Neural progenitor cell (in vitro differentiated cells): ENCODE measurements around the gene CARD11. TPM values are rescaled to one million over a fixed set of nuclear protein-coding genes. Genes with fewer than 3 reads are reported as not detected.

Source experiments
- DNase-seq: peaks from one replicate; pipeline ENCODE4 v3.0.0-alpha.2; 2016; ENCODE audit warnings: low spot score
- H2AFZ ChIP-seq: fragments of 200-600 bp; sonication (generic); replicated peaks from 2 replicates; pipeline ENCODE4 v1.6.1; 2016; ENCODE audit warnings: antibody characterized with exemption
- H3F3A ChIP-seq: fragments of 200-600 bp; sonication (generic); 2 replicates; pipeline ENCODE4 v1.6.1; 2016; ENCODE audit warnings: antibody characterized with exemption, low read depth
- H3K27ac ChIP-seq: fragments of 200-600 bp; sonication (generic); 2 replicates; pipeline ENCODE4 v1.5.1; 2016; ENCODE audit warnings: mild to moderate bottlenecking
- H3K27me3 ChIP-seq: fragments of 200-600 bp; sonication (generic); 2 replicates; pipeline ENCODE4 v1.6.1; 2016; ENCODE audit warnings: mild to moderate bottlenecking, moderate library complexity
- H3K36me3 ChIP-seq: fragments of 200-600 bp; sonication (generic); 2 replicates; pipeline ENCODE4 v1.5.1; 2016
- H3K4me1 ChIP-seq: fragments of 200-600 bp; sonication (generic); 2 replicates; pipeline ENCODE4 v1.6.1; 2016; ENCODE audit warnings: mixed run types
- H3K4me2 ChIP-seq: fragments of 200-600 bp; sonication (generic); 2 replicates; pipeline ENCODE4 v1.6.1; 2016
- H3K4me3 ChIP-seq: fragments of 200-600 bp; sonication (generic); 2 replicates; pipeline ENCODE4 v1.5.1; 2016
- H3K79me2 ChIP-seq: fragments of 200-600 bp; sonication (generic); 2 replicates; pipeline ENCODE4 v1.6.1; 2016; ENCODE audit warnings: low read depth
- H3K9ac ChIP-seq: fragments of 200-600 bp; sonication (generic); 2 replicates; pipeline ENCODE4 v1.6.1; 2016
- H3K9me3 ChIP-seq: fragments of 200-600 bp; sonication (generic); 2 replicates; pipeline ENCODE4 v1.5.1; 2016; ENCODE audit warnings: low read depth
- H4K20me1 ChIP-seq: fragments of 200-600 bp; sonication (generic); 2 replicates; pipeline ENCODE4 v1.6.1; 2016; ENCODE audit warnings: low read depth
- H3K27ac Mint-ChIP-seq: 3 replicates; pipeline ENCODE4 v1.8.0; 2021; ENCODE audit warnings: mixed read lengths
- H3K27me3 Mint-ChIP-seq: 2 replicates; pipeline ENCODE4 v1.8.0; 2022; ENCODE audit warnings: low read depth, mild to moderate bottlenecking, inconsistent platforms, moderate library complexity, mixed read lengths; ENCODE audit not compliant: insufficient read depth
- H3K36me3 Mint-ChIP-seq: 3 replicates; pipeline ENCODE4 v1.8.0; 2021; ENCODE audit warnings: mixed read lengths
- H3K4me1 Mint-ChIP-seq: 3 replicates; pipeline ENCODE4 v1.8.0; 2021; ENCODE audit warnings: mixed read lengths
- H3K4me3 Mint-ChIP-seq: 3 replicates; pipeline ENCODE4 v1.8.0; 2021; ENCODE audit warnings: mild to moderate bottlenecking, moderate library complexity, mixed read lengths
- H3K9me3 Mint-ChIP-seq: 3 replicates; pipeline ENCODE4 v1.8.0; 2020; ENCODE audit warnings: mixed read lengths
- EZH2 ChIP-seq: fragments of 200-600 bp; sonication (generic); IDR thresholded peaks from 2 replicates; pipeline ENCODE4 v1.6.1; 2017; ENCODE audit warnings: antibody characterized with exemption, mild to moderate bottlenecking, moderate library complexity
- EZH2phosphoT487 ChIP-seq: fragments of 200-600 bp; sonication (generic); IDR thresholded peaks from 2 replicates; pipeline ENCODE4 v1.6.1; 2017; ENCODE audit warnings: antibody characterized with exemption
- total RNA-seq: library from RNA; depleted of rRNA; stranded (reverse); fragments of >200 nt; gene quantifications from 2 replicates; pipeline ENCODE4 v1.2.3, GENCODE V29; 2015; ENCODE audit warnings: low replicate concordance
- TF ChIP-seq, protein P1 (sequence below): fragments of 200-600 bp; sonication (generic); IDR thresholded peaks from 2 replicates; pipeline ENCODE4 v1.5.1; 2017; ENCODE audit warnings: antibody characterized with exemption, mild to moderate bottlenecking

CARD11 gene
- total RNA-seq, 1 donor from 2014 or later = 0.75 TPM

DNA sequence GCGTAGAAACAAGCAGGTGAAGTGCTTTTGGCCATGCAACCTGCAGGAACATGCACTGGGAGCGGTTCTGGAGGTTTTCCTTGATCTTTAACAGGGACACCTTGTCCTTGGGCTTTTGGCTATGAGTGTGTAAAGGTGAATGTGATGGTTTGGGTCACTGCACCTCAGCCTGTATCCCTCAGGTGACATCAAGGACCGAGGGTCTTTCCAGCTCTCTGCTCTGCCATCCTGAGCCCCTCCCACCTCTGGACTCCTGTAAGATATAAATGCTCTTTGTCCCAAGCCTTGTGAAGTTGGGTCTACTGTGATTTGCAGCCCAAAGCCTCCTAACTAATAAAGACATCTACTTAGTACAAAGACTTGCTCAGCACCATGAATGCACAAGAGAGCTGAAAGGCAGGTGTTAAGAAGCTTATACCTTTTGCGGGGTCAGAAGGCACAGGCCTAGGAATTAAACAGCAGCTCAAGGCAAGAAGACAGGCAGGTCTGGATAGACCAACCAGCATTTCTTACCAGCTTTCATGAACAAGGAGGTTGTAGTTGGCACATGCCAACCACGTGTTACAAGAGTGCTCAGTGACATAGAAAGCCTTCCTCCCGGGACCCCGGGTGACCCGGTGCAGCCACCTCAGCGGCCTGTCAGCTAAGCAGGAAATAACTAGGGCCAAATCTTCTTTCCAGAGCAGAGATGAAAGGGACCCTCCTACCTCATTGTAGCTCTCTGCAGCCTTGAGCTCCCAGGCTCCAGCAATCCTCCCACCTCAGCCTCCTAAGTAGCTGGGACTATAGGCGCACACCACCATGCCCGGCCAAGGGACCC lies 89.9 kb downstream of the CARD11 start:
- peaks cover 5% of the 10 kb centered on the region for H3K4me1 Mint-ChIP-seq
- H4K20me1 ChIP-seq = no peaks in the 10 kb centered on the region
- H3K27ac Mint-ChIP-seq = no peak overlapping the region
- no peaks in the 10 kb centered on the region for H3K79me2 ChIP-seq
- H3K36me3 ChIP-seq = no peaks in the 10 kb centered on the region
- no peak overlapping the region for H3K9ac ChIP-seq
- peaks cover 5% of the 10 kb centered on the region for H3K27me3 Mint-ChIP-seq
- peak; percentile 32 for DNase-seq
- H3K9me3 Mint-ChIP-seq = peaks cover 18% of the 10 kb centered on the region
- no peak overlapping the region for H3K27ac ChIP-seq
- peaks cover 5% of the 10 kb centered on the region for H3K9me3 ChIP-seq
- H3K4me1 ChIP-seq = peaks cover 11% of the 10 kb centered on the region
- no peak overlapping the region for H3K4me3 Mint-ChIP-seq
- no peaks in the 10 kb centered on the region for H3K27me3 ChIP-seq
- no peaks in the 10 kb centered on the region for H3K36me3 Mint-ChIP-seq
- H3F3A ChIP-seq = no peaks in the 10 kb centered on the region
- TF ChIP-seq EZH2phosphoT487 (no peak), EZH2 (no peak)
- TF ChIP-seq, protein P1, sequence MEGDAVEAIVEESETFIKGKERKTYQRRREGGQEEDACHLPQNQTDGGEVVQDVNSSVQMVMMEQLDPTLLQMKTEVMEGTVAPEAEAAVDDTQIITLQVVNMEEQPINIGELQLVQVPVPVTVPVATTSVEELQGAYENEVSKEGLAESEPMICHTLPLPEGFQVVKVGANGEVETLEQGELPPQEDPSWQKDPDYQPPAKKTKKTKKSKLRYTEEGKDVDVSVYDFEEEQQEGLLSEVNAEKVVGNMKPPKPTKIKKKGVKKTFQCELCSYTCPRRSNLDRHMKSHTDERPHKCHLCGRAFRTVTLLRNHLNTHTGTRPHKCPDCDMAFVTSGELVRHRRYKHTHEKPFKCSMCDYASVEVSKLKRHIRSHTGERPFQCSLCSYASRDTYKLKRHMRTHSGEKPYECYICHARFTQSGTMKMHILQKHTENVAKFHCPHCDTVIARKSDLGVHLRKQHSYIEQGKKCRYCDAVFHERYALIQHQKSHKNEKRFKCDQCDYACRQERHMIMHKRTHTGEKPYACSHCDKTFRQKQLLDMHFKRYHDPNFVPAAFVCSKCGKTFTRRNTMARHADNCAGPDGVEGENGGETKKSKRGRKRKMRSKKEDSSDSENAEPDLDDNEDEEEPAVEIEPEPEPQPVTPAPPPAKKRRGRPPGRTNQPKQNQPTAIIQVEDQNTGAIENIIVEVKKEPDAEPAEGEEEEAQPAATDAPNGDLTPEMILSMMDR = no peak
- H2AFZ ChIP-seq = no peak overlapping the region
- no peak overlapping the region for H3K4me3 ChIP-seq
- peak overlapping the region; percentile 18 for H3K4me2 ChIP-seq

DNA sequence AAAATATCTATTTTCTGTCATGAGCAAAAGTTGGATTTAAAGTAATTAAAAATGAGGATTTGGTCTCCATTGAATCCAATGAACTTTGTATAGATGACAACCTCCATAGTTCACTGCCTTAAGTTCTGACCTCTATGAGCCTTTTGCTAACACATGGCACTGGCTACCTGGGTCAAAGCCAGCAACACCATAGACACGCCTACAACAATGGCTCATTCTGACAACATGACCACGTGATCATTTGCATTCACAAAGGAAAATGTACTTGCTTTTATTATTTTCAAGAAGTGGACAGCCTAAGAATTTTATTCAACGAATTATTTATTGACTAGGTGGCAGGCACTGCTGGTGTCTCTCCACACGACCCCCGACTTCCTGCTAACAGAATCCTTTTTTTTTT lies 90.6 kb downstream of the CARD11 start:
- H3K9me3 ChIP-seq = peaks cover 5% of the 10 kb centered on the region
- H3K79me2 ChIP-seq = no peaks in the 10 kb centered on the region
- Mint-ChIP-seq H3K9me3 (peaks cover 18% of the 10 kb centered on the region), H3K36me3 (no peaks in the 10 kb centered on the region), H3K27ac (no peak overlapping the region), H3K27me3 (peaks cover 2% of the 10 kb centered on the region), H3K4me1 (peaks cover 5% of the 10 kb centered on the region), H3K4me3 (no peak overlapping the region)
- H3K4me1 ChIP-seq = peaks cover 11% of the 10 kb centered on the region
- H3K27me3 ChIP-seq = no peaks in the 10 kb centered on the region
- no peak overlapping the region for H3K4me2 ChIP-seq
- no peak for DNase-seq
- TF ChIP-seq EZH2phosphoT487 (no peak), EZH2 (no peak)
- TF ChIP-seq, protein P1 = no peak
- no peak overlapping the region for H3K27ac ChIP-seq
- no peak overlapping the region for H2AFZ ChIP-seq
- no peak overlapping the region for H3K4me3 ChIP-seq
- H3K9ac ChIP-seq = no peak overlapping the region
- H3K36me3 ChIP-seq = no peaks in the 10 kb centered on the region
- no peaks in the 10 kb centered on the region for H4K20me1 ChIP-seq
- H3F3A ChIP-seq = no peaks in the 10 kb centered on the region

DNA sequence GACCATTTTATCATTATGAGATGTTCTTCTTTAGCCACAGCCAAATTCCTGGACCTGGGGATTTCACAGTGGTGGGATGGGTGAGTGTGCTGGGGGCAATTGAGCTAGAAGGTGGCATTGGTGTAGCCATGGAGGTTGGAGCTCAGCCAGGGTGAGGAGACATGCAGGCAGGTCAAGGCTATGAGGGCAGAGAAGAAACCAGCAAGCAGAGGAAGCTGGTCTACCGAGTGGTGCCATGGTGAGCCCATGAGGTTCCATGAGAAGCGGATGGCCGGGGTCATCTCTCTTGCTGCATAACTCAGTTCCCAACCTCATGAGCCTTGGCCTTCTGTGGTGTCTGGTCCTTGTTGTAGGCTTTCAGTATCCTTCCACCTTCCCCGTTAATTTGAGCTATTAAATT lies 91.4 kb downstream of the CARD11 start:
- H3K4me1 ChIP-seq = peaks cover 11% of the 10 kb centered on the region
- TF ChIP-seq EZH2phosphoT487 (no peak), EZH2 (no peak)
- TF ChIP-seq, protein P1 = no peak
- Mint-ChIP-seq H3K36me3 (no peaks in the 10 kb centered on the region), H3K27me3 (peaks cover 2% of the 10 kb centered on the region), H3K9me3 (peaks cover 18% of the 10 kb centered on the region), H3K4me3 (no peak overlapping the region), H3K27ac (no peak overlapping the region), H3K4me1 (peaks cover 5% of the 10 kb centered on the region)
- no peaks in the 10 kb centered on the region for H3K36me3 ChIP-seq
- H3K4me3 ChIP-seq = no peak overlapping the region
- DNase-seq = no peak
- no peak overlapping the region for H3K27ac ChIP-seq
- no peak overlapping the region for H3K9ac ChIP-seq
- H2AFZ ChIP-seq = no peak overlapping the region
- H4K20me1 ChIP-seq = no peaks in the 10 kb centered on the region
- H3K4me2 ChIP-seq = no peak overlapping the region
- no peaks in the 10 kb centered on the region for H3K79me2 ChIP-seq
- H3F3A ChIP-seq = no peaks in the 10 kb centered on the region
- H3K9me3 ChIP-seq = peaks cover 5% of the 10 kb centered on the region
- no peaks in the 10 kb centered on the region for H3K27me3 ChIP-seq
